Endothelial cell of umbilical vein (primary cell): ENCODE measurements around the gene TSTD1. TPM values are rescaled to one million over a fixed set of nuclear protein-coding genes. Genes with fewer than 3 reads are reported as not detected.

ENCODE experiments used
- BruUV-seq: library from RNA; stranded (reverse); fragments of 400-500 nt; replicated peaks from 2 replicates; lab custom pipeline; 2021; lab: Mats Ljungman, UMichigan
- CTCF ChIA-PET: fragments of 300-600, 350-600 bp; sonication (Branson Sonifier 250); formaldehyde crosslinking; loops from one replicate; lab custom pipeline; 2021; ENCODE audit warnings: antibody characterized with exemption, inconsistent platforms; lab: Charles Lee
- POLR2A ChIA-PET: fragments of 300-600, 350-600 bp; sonication (Branson Sonifier 250); formaldehyde crosslinking; loops from one replicate; lab custom pipeline; 2021; ENCODE audit warnings: antibody characterized with exemption, inconsistent platforms; lab: Charles Lee
- DNase-seq: peaks from one replicate; pipeline ENCODE4 v3.0.0-alpha.2; 2011; ENCODE audit warnings: low read depth, low spot score
- FAIRE-seq: peaks from 2 replicates; lab custom pipeline; 2011; peaks lifted over from hg19 to GRCh38; lab: Jason Lieb, UNC
- H2AFZ ChIP-seq: 2 replicates; pipeline ENCODE4 v1.6.0; 2012; ENCODE audit warnings: low read depth, low read length, control low read depth, inconsistent platforms
- H3K27ac ChIP-seq: 2 replicates; pipeline ENCODE4 v1.5.1; 2011; ENCODE audit warnings: low read depth, mild to moderate bottlenecking, control low read depth, low read length, moderate library complexity; ENCODE audit not compliant: insufficient read depth
- H3K27me3 ChIP-seq, 2 experiments: 2 replicates each; pipeline versions ENCODE4 v1.6.0 to v1.6.1; 2011; ENCODE audit warnings: low read length in 2 of 2, mixed read lengths in 1 of 2; ENCODE audit not compliant: control insufficient read depth in 2 of 2, insufficient read depth in 2 of 2
- H3K36me3 ChIP-seq, 2 experiments: 2 replicates in 1 of 2; 3 replicates in 1 of 2; pipeline ENCODE4 v1.5.1; 2011; ENCODE audit warnings: low read length in 2 of 2, mild to moderate bottlenecking in 1 of 2, moderate library complexity in 1 of 2; ENCODE audit not compliant: control insufficient read depth in 2 of 2, insufficient read depth in 2 of 2; ENCODE audit errors: extremely low read depth in 1 of 2
- H3K4me1 ChIP-seq: 3 replicates; pipeline ENCODE4 v1.5.1; 2011; ENCODE audit warnings: mild to moderate bottlenecking, low read length; ENCODE audit not compliant: control insufficient read depth, insufficient read depth; ENCODE audit errors: extremely low read depth
- H3K4me2 ChIP-seq: 2 replicates; pipeline ENCODE4 v1.6.1; 2011; ENCODE audit warnings: low read length, control low read depth, mixed read lengths; ENCODE audit not compliant: insufficient read depth
- H3K4me3 ChIP-seq, 3 experiments: fragments of 200-600 bp in 1 of 3; sonication (generic), shearing (Covaris generic) in 1 of 3; replicated peaks in 1 of 3; 2 replicates each; pipeline ENCODE4 v1.5.1; 2011 to 2016; ENCODE audit warnings: control low read depth in 3 of 3, low read length in 3 of 3, mild to moderate bottlenecking in 2 of 3, inconsistent platforms in 1 of 3, low read depth in 1 of 3, moderate library complexity in 1 of 3; ENCODE audit not compliant: insufficient read depth in 1 of 3
- H3K79me2 ChIP-seq: 2 replicates; pipeline ENCODE4 v1.6.0; 2012; ENCODE audit warnings: low read length, inconsistent platforms; ENCODE audit not compliant: control insufficient read depth, insufficient read depth
- H3K9ac ChIP-seq: replicated peaks from 2 replicates; pipeline ENCODE3; 2011; ENCODE audit warnings: low read length, control low read depth; ENCODE audit not compliant: insufficient read depth; ENCODE audit errors: extremely low read depth
- H3K9me1 ChIP-seq: replicated peaks from 3 replicates; pipeline ENCODE4 v1.6.0; 2011; ENCODE audit warnings: mild to moderate bottlenecking, low read length; ENCODE audit not compliant: control insufficient read depth, insufficient read depth; ENCODE audit errors: extremely low read depth
- H3K9me3 ChIP-seq: replicated peaks from 2 replicates; pipeline ENCODE4 v1.5.1; 2012; ENCODE audit warnings: low read length, inconsistent platforms; ENCODE audit not compliant: control insufficient read depth, insufficient read depth
- H4K20me1 ChIP-seq: replicated peaks from 2 replicates; pipeline ENCODE3; 2011; ENCODE audit warnings: mild to moderate bottlenecking, low read length; ENCODE audit not compliant: control insufficient read depth, insufficient read depth; ENCODE audit errors: extremely low read depth
- EZH2 ChIP-seq: IDR thresholded peaks from 2 replicates; pipeline ENCODE4 v1.6.1; 2012; ENCODE audit warnings: borderline replicate concordance, low read depth, mild to moderate bottlenecking, moderate library complexity, low read length, inconsistent platforms; ENCODE audit not compliant: severe bottlenecking
- FOS ChIP-seq: IDR thresholded peaks from 2 replicates; pipeline ENCODE4 v1.6.1; 2011; ENCODE audit warnings: mild to moderate bottlenecking, low read length, moderate library complexity, borderline replicate concordance; ENCODE audit not compliant: insufficient read depth
- GATA2 ChIP-seq: IDR thresholded peaks from 2 replicates; pipeline ENCODE4 v1.7.0; 2011; ENCODE audit warnings: low read depth, mild to moderate bottlenecking, moderate library complexity, mixed read lengths, low read length; ENCODE audit not compliant: insufficient read length, insufficient read depth
- JUN ChIP-seq: IDR thresholded peaks from 2 replicates; pipeline ENCODE4 v1.6.1; 2011; ENCODE audit warnings: borderline replicate concordance, low read depth; ENCODE audit not compliant: insufficient read length, insufficient read depth
- MYC ChIP-seq: IDR thresholded peaks from one replicate; pipeline ENCODE4 v1.6.1; 2011; ENCODE audit warnings: mild to moderate bottlenecking, low read depth, low read length
- POLR2A ChIP-seq: IDR thresholded peaks from 2 replicates; pipeline ENCODE4 v1.6.1; 2012; ENCODE audit warnings: low read depth, mild to moderate bottlenecking, control low read depth, low read length
- POLR2AphosphoS5 ChIP-seq: IDR thresholded peaks from 2 replicates; pipeline ENCODE4 v1.6.1; 2012; ENCODE audit warnings: low read depth, mild to moderate bottlenecking, control low read depth, low read length, moderate library complexity; ENCODE audit not compliant: insufficient read depth
- dilution Hi-C: fragments of 300-500 bp; cut with MboI; formaldehyde crosslinking; loops from one replicate; pipeline ENCODE4 v1.15.0; 2019; ENCODE audit warnings: low sequenced_read_pairs; ENCODE audit not compliant: extremely low pct_ligation_motif_present
- intact Hi-C: fragments of 100-400 bp; cut with micrococcal nuclease; formaldehyde crosslinking; loops from one replicate; pipeline ENCODE4 v1.10.0; 2022
- polyA plus RNA-seq, 4 experiments: library from polyadenylated mRNA; depleted of rRNA in 3 of 4; stranded (reverse) in 3 of 4; unstranded in 1 of 4; fragments of >200 nt; gene quantifications; 2 replicates each; pipeline versions ENCODE4 v1.2.1 to v1.2.3, GENCODE V29; 2011 to 2012; ENCODE audit warnings: missing spikeins in 1 of 4
- total RNA-seq: library from RNA; stranded (reverse); gene quantifications from 2 replicates; pipeline ENCODE4 v1.2.3, GENCODE V29; 2021
- TF ChIP-seq, protein P1 (sequence below): IDR thresholded peaks from 2 replicates; pipeline ENCODE4 v1.6.1; 2011; ENCODE audit not compliant: insufficient read depth, insufficient read length
- TF ChIP-seq, protein P2 (sequence below), 2 donors: IDR thresholded peaks; 1 replicate in 1 of 2; 2 replicates in 1 of 2; pipeline ENCODE4 v1.5.1; 2011; ENCODE audit warnings: low read length in 2 of 2, mild to moderate bottlenecking in 2 of 2, moderate library complexity in 2 of 2, control low read depth in 1 of 2, inconsistent platforms in 1 of 2, low read depth in 1 of 2; ENCODE audit not compliant: insufficient read depth in 1 of 2; ENCODE audit errors: extremely low read depth in 1 of 2

TSTD1 gene
- total and polyA plus RNA-seq, 2 donors (not counting 3 experiments of a cell fraction or from before 2014, with no cell fraction given): 8.9 to 39.1 TPM

DNA sequence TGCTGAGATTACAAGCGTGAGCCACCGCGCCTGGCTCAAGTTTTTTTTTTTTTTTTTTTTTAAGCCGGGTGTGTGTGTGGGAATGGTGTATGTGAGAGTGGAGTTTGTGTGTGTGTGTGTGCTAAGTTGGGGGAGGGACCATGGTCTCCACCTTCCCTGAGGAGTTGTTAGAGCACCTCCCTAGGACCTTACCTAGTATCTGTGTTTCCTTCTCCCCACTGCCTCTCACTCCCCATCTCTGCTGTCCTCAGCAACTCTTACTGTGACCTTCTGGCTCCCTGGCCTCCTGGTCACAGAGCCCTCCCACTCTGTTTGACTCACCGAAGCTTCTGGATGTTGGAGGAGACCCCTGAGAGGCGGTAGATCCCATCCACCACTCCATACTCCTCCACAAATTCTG lies 20.5 kb upstream of the TSTD1 start:
- Histone ChIP-seq H2AFZ (no peak overlapping the region), H3K9ac (no peak overlapping the region), H3K27ac (no peak overlapping the region), H3K9me3 (no peaks in the 10 kb centered on the region), H3K36me3 (no peaks in the 10 kb centered on the region), H3K27me3 (peaks cover under 1% of the 10 kb centered on the region in 2 experiments), H3K4me2 (no peak overlapping the region), H4K20me1 (no peaks in the 10 kb centered on the region), H3K9me1 (no peaks in the 10 kb centered on the region), H3K4me3 (no peak overlapping the region), H3K79me2 (no peaks in the 10 kb centered on the region), H3K4me1 (no peaks in the 10 kb centered on the region)
- TF ChIP-seq POLR2A (no peak), GATA2 (no peak), EZH2 (no peak), FOS (no peak), JUN (no peak), POLR2AphosphoS5 (no peak), MYC (no peak)
- TF ChIP-seq, protein P1, sequence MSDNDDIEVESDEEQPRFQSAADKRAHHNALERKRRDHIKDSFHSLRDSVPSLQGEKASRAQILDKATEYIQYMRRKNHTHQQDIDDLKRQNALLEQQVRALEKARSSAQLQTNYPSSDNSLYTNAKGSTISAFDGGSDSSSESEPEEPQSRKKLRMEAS: no peak
- TF ChIP-seq, protein P2, sequence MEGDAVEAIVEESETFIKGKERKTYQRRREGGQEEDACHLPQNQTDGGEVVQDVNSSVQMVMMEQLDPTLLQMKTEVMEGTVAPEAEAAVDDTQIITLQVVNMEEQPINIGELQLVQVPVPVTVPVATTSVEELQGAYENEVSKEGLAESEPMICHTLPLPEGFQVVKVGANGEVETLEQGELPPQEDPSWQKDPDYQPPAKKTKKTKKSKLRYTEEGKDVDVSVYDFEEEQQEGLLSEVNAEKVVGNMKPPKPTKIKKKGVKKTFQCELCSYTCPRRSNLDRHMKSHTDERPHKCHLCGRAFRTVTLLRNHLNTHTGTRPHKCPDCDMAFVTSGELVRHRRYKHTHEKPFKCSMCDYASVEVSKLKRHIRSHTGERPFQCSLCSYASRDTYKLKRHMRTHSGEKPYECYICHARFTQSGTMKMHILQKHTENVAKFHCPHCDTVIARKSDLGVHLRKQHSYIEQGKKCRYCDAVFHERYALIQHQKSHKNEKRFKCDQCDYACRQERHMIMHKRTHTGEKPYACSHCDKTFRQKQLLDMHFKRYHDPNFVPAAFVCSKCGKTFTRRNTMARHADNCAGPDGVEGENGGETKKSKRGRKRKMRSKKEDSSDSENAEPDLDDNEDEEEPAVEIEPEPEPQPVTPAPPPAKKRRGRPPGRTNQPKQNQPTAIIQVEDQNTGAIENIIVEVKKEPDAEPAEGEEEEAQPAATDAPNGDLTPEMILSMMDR (IDR thresholded peaks at IDR 0.05; ENCODE audit: extremely low read depth in 1 of 2, insufficient read depth in 1 of 2, low read depth in 1 of 2, low read length in 2 of 2): no peak
- POLR2A ChIA-PET: no interaction called here
- no TSS peak for BruUV-seq
- FAIRE-seq: no peak
- intact Hi-C loops (loop anchor here (10.0 kb wide), 1 partner anchor 734 kb away; no protein-coding TSS in a partner anchor), dilution Hi-C loops (no loop called here)
- CTCF ChIA-PET: interaction anchor here (1.2 kb wide), 1 partner anchor 18 kb away, joined by 3 read pairs; no protein-coding TSS in a partner anchor
- no peak for DNase-seq
